ENCODE data around the gene GALNT2.

DNA sequence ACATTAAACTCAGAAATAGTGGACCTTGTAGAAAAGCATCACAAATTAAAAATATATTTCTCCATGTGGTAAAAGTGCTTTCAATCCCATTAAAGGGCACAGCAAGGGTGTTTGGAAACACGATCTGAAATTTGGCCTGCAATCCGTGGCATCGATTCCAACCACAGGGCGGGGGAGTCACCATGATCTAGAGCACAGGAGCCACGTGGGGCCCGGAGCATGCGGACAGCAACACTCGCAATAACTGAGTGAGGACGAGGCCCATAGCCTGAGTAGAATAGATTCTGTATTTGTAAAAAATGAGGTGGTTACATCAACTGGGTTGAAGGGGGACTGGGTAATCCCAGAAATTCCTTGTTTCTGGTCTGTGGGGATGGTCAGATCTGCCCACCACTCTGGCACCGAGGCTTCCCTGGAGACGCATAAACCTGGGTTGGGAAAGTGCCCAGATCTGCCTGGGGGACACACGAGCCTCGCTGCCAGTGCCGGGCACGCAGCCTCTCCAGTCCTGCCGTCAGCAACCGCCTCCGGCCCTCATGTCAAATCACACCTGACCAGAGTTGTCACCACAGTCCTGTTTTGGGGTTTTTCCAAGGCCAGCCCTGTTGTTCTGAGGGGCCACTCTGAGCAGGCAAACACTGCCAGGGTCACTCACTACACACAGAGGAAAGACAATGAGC lies 254.8 kb downstream of the GALNT2 start:
- TF ChIP-seq, protein P1, sequence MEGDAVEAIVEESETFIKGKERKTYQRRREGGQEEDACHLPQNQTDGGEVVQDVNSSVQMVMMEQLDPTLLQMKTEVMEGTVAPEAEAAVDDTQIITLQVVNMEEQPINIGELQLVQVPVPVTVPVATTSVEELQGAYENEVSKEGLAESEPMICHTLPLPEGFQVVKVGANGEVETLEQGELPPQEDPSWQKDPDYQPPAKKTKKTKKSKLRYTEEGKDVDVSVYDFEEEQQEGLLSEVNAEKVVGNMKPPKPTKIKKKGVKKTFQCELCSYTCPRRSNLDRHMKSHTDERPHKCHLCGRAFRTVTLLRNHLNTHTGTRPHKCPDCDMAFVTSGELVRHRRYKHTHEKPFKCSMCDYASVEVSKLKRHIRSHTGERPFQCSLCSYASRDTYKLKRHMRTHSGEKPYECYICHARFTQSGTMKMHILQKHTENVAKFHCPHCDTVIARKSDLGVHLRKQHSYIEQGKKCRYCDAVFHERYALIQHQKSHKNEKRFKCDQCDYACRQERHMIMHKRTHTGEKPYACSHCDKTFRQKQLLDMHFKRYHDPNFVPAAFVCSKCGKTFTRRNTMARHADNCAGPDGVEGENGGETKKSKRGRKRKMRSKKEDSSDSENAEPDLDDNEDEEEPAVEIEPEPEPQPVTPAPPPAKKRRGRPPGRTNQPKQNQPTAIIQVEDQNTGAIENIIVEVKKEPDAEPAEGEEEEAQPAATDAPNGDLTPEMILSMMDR (IDR thresholded peaks at IDR 0.05), result no peak
- TF ChIP-seq EZH2 (IDR thresholded peaks at IDR 0.05; ENCODE audit: borderline replicate concordance, insufficient read depth, low read depth, low read length, poor library complexity, severe bottlenecking), result no peak
